Stromal cell of bone marrow (primary cell): ENCODE results near the gene SLC30A4.
"Not testable (repeated sequence)": the region's sequence is repeated elsewhere in the genome, so short reads cannot be mapped to it uniquely, and the experiment has no call there.

Experiments
- DNase-seq: peaks from one replicate; pipeline ENCODE4 v3.0.0-alpha.2; 2012; ENCODE audit warnings: low read depth

SLC30A4 gene

DNA sequence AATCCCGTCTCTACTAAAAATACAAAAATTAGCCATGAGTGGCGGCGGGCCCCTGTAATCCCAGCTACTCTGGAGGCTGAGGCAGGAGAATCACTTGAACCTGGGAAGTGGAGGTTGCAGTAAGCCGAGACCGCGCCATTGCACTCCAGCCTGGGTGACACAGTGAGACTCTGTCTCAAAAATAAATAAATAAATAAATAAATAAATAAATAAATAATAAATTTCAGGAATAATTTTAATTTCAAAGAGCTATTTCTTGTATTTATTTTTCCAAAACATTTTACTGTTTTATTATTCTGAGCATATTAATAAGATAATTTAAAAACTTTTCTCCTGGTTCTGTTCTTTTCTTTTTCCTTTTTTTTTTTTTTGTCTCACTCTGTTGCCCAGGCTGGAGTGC lies 15.4 kb downstream of the SLC30A4 start:
- not testable (repeated sequence) for DNase-seq

DNA sequence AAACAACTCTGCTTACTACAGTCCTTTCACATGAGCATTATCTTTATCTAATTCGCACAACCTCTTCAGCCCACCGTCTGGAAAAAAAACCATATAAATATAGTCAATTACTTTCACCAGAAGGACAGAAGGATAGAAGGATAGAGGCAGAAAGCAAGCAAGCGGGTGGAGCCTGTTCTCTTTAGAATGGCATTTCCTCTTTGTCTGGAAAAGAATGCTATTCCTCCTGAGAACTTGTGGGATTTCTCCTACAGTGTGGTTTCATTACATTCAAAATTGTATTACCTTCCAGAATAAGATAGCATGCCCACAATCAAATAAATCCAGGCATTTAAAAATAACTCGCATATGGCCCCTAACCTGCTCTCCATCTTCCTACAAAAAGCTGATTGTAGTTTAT lies 23.1 kb downstream of the SLC30A4 start:
- no peak for DNase-seq

DNA sequence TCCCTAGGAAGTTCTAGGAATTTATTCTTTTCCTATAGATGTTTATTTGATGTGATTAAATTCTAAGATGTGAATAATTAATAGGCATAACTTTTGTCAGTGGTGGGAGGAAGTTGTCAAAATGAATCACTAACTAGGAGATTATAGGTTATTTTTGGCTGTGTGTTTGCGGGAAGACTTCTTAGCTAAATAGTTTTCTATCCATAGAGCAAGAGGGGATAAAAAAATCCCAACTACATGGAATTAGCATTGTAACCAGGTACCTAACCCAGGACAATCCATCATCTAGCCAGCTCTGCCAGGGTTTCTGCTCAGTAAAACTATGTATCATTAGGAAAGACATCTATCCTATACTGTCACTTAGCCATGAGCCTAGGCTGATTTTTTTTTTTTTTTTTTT lies 23.9 kb downstream of the SLC30A4 start:
- no peak for DNase-seq

DNA sequence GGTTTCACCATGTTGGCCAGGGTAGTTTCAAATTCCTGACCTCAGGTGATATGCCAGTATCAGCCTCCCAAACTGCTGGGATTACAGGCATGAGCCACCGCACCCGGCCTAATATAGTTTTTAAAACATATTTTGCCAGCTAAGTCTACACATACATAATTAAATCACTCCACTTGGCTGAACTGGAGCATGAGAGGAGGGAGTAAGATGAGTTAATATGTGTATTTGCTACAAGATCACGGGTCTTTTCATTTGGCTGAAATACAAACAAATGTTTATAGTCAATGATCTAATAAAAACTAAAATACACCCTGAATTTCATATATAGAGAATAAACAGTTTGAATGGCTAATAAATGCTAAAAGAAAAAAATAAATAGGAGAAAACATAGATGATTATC lies 25.3 kb downstream of the SLC30A4 start:
- DNase-seq = no peak

DNA sequence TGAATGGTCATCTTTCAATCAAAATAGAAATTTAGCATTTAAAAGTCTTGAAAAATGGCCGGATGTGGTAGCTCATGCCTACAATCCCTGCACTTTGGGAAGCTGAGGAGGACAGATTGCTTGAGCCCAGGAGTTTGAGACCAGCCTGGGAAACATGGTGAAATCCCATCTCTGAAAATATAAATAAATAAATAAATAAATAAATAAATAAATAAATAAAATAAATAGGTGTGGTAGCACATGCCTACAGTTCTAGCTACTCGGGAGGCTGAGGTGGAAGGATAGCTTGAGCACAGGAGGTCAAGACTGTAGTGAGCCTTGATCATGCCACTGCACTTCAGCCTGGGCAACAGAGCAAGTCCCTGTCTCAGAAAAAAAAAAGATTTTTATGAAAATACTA lies 25.9 kb downstream of the SLC30A4 start:
- DNase-seq = no peak

DNA sequence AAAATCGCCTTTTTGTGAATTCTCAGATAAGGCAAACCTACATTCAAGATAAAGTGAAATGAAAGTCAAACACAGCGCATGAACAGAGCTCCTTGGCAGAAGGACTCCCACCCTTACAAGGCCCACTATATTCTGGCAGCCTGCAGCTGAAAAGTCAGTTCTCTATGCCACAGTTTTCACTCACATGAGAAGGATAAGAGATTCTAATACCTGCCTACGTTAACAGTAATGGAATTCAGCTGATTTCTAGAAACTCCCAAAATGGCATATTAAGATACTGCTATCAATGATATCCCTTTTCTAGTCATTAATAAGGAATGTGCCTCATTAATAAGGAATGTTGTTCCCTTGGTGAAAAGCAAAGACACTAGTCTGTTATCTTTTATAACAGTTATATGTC lies 27.0 kb downstream of the SLC30A4 start:
- DNase-seq = no peak

DNA sequence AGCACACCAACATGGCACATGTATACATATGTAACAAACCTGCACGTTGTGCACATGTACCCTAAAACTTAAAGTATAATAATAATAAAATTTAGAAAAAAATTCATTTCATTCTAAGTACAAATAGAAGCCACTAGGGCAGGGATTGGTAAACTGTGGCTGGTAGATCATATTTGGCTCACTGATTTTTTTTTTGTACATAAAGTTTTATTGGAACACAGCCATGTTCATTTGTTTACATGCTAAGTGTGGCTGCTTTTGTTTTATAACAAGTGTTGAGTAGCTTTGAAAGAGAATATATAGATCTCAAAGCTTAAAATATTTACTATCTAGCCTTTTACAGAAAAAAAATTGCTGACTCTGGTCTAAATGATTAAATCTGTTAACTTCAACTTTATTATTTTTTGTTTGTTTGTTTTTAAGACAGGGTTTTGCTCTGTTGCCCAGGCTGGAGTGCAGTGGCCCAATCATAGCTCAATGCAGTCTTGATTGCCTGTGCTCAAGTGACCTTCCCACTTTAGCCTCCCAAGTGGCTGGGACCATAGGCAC lies 32.8 kb downstream of the SLC30A4 start:
- DNase-seq = no peak

DNA sequence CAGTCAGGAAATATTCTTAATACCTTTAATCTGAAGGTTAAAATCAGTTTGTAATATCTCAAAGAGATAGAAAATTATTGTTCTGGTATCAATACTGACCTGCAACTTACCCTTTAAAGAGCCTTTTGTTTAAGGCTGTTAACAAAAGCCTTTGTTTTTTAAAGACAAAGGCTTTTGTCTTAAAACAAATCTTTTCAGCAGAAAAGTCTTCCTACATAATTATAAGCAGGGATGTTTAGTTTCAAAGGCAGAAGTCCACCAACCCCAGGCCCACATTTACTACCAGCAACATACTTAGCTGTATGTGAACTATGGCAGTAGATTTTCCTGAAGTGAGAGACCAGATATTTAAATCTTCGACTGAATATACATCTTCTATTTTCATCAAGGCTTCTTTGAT lies 36.2 kb downstream of the SLC30A4 start:
- DNase-seq = no peak

DNA sequence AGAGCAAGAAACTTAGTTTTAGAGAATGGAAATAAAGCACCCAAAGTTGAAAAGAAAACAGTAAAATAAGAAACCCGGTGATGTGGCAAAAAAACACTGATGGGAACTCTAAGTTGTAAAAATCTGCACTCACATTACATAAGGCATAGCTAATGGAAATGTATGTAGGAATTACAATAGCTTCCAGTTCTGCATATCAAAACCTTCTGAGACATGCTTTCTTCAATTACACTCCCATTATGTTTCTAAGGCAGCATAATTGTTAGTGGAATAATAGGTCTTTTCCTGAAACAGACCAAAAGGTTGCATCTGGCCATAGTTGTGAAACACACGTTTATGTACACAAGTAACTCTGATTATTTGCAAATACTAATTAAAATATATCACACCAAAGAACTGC lies 41.4 kb downstream of the SLC30A4 start:
- DNase-seq = no peak

DNA sequence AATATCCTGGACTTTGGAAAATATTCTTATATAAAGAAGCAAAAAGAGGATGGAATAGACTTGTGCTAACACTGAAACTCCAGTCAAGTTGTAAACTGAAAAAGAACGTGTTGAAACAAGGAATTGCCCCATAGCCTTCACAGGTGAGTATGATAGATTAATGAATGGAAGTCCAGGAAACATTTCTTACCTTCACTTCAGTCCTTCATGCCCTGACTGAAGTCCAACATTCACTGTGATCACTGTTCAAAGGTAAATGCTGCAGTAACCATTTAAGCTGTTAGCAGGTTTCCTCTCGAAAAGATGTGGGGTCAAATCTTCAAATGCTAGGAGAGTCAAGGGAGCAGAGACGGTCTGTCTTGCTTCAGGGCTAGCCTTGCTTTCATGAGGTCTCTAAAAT lies 46.1 kb downstream of the SLC30A4 start:
- DNase-seq = no peak

DNA sequence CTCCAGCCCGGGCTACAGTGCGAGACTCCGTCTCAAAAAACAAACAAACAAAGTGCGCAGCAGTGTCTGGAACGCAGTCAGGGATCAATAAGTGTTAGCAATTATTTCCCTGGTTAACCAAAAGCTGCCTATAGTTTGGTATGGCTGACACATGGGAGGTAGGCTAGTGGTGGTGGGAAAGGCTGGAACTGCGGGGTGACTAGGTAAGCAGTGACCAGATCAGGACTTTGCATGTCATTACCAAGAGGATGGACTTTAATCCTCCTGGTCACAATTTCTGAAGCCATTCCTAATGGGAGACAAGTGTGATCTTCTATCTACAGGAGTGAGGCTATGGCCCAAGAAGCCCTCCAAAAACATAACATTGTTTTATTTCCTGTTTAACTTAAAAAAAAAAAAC lies 47.8 kb downstream of the SLC30A4 start:
- no peak for DNase-seq

DNA sequence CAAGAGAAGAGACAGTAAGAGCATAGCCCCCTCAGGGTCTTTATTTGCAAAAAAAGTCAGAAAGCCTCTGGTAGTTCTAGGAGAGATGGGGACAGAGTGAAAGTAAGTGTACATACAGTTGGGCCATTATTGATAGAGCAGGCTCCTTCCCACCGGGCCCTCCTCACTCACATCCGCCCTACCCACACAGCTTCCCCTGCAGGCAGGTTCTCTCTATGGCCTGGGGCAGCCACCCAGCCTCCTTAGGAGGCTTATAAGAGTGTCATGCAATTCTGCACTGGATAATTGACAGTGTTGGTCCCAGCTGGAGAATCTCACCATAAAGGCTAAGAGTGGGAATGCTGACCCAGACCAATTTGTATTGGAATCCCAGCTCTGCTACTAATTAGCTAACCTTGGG lies 49.5 kb downstream of the SLC30A4 start:
- no peak for DNase-seq

DNA sequence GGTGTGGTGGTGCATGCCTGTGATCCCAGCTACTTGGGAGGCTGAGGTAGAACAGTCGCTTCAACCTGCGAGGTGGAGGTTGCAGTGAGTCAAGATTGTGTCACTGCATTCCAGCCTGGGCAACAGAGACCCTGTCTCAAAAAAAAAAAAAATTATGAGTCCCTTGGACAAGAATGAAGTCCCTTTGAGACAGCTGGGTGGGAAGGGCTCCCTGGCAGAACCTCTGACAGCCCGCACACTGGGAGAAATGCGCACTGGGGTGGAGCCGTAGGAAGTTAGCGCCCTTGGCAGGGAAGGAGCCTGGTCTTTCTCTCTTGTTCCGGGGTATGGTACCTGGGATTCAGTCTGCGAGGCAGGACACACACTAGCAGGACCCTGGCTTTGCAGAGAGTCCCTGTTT lies 51.4 kb downstream of the SLC30A4 start:
- no peak for DNase-seq

DNA sequence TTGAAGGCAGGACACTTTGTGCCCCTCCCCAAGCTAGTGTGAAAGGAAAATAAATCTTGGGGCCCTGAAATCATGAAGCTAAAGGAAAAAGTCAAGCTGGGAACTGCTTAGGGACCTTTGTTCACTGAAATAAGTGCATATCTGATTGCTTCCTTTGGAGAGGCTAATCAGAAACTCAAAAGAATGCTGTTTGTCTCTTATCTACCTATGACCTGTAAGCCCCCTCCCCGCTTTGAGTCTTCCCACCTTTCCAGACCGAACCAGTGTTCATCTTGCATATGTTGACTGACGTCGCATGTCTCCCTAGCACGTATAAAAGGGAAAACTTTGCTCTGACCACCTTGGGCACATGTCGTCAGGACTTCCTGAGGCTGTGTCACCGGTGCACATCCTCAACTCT lies 53.1 kb downstream of the SLC30A4 start:
- no peak for DNase-seq

DNA sequence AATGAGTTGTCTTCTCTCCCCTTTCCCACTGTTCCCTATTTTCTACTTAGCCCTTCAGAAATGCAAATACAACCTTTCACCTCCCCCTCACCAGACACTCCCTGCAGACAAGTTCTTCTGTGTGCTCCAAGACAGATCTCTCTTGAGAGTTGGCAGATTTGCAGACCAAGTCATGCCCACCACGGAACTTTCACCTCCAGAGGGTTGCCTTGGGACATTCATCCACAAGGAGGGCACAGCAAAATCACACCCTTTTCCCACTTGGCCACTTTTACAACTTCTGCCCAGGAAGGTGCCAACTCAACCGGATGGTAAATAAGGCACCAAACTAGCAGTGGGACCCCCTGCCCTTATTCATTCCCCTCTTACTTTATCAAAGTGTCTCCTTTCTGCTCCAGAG lies 53.5 kb downstream of the SLC30A4 start:
- DNase-seq = no peak

DNA sequence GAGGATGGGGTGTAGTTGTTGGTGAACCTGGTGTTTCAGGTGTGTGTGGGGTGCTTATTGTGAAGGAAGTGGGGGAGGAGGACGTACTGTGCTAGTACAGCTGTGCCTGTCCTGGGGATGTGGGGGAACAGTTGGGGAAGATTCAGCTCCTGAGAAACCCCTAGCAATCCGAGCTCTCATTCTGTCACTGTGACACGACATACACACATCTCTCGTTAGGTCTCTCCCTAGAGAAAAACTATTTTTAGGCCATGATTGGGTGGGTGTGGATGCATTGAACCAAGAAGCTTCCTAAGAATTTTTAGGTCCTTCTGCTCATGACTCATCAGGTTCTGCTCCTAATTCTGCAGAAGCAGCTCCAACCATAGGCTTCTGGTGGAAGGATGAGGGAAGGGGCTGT lies 54.3 kb downstream of the SLC30A4 start:
- no peak for DNase-seq

DNA sequence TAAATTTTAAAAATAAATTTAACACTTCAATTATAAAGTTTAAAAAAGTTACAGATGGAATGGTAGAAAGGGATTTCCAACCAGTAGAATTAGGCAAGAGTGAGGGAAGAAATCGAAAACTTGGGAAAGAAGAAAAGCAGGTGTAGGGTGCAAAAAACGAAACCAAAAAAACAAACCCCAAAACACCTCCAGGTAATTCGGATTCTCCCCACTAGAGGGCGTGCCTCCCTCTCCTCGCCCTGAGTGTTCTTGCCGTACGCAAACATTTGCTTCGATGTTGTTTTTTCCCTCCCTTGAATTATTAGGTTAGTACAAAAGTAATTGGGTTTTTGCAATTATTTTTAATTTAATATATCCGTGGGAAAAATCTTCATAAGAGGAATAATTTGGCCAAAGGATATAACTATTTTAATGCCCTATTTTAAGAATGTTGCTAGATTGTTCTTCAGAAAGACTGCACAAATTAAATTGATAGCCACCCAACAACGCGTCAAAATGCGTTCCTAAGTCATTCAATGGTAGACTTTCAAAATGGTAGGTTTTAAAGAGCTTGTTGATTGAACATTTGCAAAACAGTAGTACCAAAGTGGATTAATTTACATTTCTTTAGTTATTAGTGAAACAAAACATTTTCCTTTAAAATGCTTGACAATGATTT lies 63.7 kb downstream of the SLC30A4 start:
- peak; percentile 25 for DNase-seq

DNA sequence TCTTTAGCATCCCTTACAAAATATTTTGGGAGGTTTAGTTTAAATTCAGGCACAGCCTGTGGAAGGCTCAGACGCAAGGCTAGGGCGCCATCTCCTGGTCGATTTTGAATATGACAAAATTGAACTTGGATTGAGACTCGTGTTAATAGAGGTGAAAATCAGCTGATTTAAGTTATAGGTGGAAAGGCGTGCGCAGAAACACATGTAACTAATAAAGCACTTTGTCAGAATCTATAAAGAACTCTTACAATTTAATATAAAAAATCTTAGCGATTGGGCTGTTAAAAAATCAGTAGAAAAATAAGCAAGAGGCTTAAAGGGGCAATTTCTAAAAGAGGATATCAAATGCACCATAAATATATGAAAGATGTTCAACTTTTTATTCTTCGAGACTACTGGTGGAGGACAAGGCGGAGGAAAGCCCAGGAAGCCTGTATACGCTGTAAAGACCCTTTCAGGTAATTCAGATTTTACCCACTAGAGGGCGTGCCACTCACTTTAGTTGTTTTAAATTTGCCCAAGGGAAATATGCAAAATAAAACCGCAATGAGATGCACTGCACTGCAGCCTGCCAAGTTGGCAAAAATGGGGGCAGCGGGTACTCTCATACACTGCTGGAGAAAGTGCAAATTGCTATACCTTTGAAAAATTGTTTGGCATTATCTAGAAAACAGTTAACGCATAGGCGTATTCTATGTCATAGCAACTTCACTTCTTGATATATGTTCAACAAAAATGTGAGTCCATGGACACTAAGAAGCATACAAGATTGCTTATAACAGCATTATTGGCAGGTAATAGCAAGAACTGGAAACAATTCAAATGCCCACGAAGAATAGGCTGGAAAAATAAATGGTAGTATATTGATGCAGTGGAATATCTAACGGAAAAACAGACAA lies 64.7 kb downstream of the SLC30A4 start:
- peak; percentile 53 for DNase-seq

DNA sequence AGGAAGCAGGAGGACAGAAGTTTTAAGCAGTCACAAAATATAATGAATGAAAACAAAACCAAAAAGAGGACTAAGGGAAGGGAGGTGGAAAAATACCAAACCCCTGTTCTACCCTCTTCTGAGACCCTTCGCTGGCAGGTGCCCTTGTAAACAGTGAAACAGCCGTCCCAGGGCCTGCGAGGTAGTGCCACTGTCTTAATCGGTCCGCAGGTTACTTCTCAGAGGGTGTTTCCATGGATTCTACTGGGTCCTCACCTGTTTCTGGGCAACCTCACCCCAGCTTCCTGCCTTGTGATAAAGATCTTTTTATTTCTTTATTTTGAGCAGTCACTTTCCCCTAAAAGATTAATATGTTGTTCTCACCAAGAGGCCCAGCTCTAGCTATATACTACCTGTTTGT lies 65.3 kb downstream of the SLC30A4 start:
- DNase-seq = no peak

DNA sequence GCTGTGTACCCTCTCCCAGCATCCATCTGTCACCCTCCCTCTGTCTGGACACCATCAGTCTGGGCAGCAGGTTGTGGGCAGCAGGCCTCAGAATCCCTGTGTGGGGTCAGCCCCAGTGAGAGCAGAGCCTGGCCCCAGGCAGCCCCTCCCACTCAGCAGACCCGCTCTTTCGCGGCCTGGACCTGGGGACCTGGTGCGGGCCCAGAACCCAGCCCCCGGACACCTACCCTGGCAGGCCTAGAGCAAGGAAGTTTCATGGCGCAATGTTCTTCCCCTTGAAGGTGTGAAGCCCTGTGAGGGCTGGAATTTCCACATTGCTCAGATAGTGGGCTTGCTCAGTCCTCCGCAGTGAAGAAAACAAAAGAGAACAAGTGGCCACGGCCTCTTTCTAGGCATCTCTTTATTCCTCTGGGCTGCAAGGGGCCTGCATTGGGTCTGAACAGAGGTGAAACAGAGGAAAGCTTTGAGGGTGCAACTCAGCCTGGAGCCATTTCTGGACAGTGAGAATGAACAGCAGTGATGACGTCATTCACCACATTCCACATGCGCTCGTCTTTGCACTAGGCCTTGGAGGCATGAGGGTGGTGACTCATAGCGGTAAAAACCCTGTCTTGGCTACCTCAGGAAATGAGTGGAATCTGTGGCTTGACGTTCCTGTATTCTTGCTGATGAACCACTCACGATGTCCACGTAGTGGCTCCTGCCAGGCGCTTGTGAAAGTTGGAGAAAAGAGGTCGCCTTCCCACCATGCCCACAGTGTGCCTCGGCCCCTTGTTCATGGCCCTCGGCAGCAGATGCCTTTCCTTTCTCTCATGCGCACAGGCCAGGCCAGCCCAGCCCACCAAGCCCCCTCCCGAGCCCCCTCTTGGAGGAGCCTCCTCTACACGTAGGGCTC lies 66.1 kb downstream of the SLC30A4 start:
- DNase-seq = peak; percentile 99

DNA sequence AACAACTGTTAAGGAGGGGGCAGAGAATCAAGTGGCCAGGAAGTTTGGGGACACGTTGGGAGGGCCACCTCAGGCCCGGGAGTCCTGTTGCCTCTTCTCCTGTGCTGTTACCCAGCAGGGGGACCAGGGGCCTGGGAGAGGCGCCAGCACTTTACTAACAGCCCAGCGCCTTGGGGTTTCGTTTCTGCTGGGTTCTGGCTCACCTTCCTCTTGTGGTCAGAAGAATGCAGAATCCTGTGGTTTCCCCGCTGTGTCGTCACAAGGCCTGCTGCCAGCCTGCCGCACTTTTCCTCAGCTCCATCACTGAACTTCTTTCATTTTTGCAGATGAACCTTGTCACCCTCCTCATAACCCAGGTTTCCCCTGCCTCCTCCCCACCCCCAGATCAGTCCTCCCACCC lies 67.7 kb downstream of the SLC30A4 start:
- peak; percentile 92 for DNase-seq

DNA sequence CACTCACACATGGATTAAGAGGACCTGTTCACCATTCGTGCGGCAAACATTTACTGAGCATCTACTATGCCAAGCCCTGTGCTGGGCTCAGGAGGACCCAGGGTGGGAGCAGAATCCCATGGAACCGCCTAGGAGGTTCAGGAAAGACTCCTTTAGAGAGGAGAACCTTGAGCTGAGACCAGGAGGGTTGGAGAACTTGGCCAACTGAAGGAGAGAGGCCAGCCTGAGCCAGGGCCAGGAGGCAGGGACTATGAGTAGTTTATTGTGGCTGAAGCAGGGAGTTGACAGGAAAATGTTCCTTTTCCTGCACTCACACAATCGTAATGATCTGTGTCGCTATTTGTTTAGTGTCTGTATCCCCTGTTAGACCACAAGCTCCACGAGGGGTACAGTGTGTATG lies 71.3 kb downstream of the SLC30A4 start:
- no peak for DNase-seq
